HG03432 (cell line): ENCODE measurements around the gene ZNF547.
A peak's percentile ranks its signal among the peaks of the same experiment; 100 is the strongest.
"Not testable (repeated sequence)": the region's sequence is repeated elsewhere in the genome, so short reads cannot be mapped to it uniquely, and the experiment has no call there.

Source experiments
- ATAC-seq: cut with Tn5 transposase; IDR thresholded peaks from one replicate; pipeline ENCODE4 v1.9.1; 2021; ENCODE audit warnings: mild to moderate bottlenecking, moderate library complexity; ENCODE audit not compliant: unreplicated experiment

Gene ZNF547

DNA sequence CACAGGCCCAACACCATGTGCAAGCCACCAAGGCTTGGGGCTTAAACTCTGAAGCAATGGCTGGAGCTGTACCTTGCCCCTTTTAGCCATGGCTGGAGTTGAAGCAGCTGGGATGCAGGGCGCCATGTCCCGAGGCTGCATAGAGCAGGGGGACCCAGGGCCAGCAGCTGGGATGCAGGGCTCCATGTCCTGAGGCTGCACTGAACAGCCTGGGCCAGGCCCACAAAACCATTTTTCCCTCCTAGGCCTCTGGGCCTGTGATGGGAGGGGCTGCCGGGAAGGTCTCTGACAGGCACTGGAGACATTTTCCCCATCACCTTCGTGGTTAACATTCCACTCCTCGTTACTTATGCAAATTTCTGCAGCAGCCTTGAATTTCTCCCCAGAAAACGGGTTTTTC, 10.8 kb downstream of the ZNF547 start:
- ATAC-seq: no peak

DNA sequence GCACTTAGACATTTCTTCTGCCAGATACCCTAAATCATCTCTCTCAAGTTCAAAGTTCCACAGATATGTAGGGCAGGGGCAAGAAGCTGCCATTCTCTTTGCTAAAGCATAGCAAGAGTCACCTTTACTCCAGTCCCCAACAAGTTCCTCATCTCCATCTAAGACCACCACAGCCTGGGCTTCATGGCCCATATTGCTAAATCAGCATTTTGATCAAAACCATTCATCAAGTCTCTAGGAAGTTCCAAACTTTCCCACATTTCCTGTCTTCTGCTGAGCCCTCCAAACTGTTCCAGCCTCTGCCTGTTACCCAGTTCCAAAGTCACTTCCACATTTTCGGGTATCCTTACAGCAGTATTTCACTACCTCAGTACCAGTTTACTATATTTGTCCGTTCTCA, 11.3 kb downstream of the ZNF547 start:
- not testable (repeated sequence) for ATAC-seq

DNA sequence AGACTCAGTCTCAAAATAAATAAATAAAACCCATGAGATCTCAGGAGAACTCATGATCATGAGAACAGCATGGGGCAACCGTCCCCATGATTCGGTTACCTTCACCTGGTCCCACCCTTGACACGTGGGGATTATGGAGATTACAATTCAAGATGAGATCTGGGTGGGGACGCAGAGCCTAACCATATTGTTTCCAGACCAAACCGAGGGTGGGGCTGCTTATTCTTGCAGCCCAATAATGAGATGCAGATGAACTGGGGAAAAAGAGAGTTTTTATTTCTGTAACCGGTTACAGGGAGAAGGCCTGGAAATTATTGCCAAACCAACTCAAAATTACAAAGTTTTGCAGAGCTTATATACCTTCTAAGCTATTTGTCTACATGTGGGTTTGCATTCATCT, 12.8 kb downstream of the ZNF547 start:
- no peak for ATAC-seq

DNA sequence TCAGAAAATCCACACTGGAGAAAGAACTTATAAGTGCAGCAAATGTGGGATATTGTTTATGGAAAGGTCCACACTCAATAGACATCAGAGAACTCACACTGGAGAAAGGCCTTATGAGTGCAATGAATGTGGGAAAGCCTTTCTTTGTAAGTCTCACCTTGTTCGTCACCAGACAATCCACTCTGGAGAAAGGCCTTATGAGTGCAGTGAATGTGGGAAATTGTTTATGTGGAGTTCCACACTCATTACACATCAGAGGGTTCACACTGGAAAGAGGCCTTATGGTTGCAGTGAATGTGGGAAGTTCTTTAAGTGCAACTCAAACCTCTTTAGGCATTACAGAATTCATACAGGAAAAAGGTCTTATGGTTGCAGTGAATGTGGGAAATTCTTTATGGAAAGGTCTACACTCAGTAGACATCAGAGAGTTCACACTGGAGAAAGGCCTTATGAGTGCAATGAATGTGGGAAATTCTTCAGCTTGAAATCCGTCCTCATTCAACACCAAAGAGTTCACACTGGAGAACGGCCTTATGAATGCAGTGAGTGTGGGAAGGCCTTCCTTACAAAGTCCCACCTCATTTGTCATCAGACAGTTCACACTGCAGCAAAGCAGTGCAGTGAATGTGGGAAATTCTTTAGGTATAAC, 14.3 kb downstream of the ZNF547 start:
- ATAC-seq: no peak

DNA sequence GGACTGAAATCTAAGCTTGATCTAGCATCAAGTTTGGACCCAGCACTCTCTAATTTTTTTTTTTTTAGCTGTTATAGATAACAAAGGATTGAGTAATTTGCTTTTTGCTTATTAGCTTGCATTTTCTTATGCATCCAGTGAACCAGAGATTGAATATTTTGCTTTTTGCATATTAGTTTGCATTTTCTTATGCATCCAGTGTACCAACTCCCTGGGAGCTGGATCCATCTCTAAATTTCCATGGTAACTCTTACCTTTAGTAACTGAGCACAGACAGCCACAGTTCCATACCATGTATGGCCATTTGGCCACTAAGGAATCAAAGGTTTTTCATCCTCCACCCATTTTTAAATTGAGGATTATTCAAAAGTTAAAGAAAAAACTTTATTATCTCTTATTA, 17.6 kb downstream of the ZNF547 start:
- ATAC-seq: no peak

DNA sequence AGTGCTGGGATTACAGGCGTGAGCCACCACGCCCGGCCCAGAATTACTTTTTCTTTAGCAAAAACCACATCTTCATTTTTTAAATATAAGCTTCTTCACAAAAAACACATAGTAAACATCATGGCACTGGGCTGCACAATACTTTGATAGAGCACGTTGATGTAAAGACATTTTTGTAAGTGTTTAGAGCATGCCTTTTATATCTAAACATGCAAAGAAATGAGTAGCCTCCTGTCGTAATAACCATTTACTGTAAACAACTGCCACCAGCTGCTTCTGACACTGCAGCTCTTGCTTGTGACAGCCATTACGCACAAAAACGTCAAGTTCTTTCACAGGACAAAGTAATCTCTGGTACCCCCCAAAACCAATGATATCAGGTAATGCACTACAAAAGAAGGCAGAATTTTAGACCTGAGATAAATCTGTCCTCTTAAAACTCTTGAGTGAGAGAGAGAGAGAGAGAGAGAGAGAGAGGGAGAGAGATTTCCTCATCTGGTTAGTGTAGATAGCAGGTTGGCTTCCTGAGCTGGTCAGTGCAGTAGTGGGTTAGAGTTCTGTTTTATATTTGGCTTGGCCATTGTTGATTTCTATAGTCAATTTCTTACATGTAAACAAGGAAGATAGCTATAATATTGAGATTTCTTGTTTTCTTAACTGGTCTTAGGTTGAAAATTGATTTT, 19.6 kb downstream of the ZNF547 start:
- no peak for ATAC-seq

DNA sequence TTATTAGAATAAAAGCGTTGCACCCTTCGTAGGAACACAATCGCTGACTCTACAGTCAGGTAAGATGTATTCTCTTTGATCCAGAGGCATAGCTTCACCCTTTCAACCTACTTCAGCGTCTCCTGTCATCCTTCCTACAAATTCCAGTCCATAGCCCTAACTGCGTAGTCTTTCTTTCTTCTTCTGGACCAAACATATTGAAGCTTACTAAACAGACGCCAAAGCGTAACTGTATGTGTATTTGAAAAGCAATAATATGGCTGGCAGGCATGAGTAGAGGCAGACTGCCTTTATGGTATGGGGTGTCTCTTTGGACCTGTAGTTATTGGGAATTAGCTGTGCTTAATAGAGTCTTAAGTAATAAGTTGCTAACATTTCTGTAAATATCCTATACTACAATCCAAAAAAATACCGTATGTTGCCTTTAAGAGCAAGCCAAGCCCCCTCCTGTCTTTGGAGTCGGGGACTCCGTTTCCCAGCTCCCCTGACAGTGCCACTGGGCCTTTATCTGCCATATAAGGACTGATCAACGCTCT, 25.9 kb downstream of the ZNF547 start:
- ATAC-seq: no peak

DNA sequence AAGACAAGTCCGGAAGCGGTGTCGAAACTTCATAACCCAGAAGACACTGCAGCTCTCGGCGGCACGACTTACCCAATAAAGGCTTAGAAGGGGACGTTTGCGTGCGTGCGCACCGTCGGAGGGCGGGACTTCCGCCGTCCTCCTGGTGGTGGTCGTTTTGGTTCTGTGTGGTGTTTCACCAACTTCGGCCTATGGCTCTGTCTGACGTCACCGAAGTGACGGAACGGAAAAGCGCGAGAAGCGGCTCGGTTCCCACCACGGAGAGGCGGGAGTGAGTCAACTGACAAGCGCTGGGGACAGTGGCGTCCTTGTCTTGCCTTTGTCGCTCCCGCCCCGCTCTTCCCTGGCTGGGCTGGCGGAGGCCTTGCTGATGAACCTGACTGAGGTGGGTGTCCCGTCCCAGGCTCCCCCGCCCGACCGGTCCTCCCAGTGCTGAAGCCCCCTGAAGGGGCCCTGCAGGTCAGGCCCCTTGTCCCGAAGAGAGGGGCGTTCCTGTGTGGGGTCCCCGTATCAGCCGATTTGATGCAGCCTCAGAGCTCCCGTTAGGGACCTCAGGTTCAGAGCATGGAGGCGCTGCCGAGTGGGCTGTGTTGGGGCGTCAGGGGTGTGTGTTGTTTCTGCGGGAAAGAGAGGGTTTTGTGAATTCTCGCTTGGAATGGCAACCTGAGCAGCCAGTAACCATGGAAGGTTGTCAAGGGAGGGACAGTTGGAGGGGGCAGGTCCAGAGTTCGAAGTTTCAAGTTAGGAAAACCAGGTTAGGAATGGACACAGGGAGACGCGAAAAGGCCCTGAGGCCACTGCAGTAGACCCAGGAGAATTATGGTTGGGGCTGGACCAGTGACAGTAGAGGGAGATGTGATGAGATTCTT, 26.6 kb downstream of the ZNF547 start, which contains the start of gene ZNF548:
TSS of gene ZNF548 (plus strand) at position 125 of the 869 bp plus-strand sequence. CDS start at position 371, 246 bp downstream.
- ATAC-seq: peak; percentile 95

DNA sequence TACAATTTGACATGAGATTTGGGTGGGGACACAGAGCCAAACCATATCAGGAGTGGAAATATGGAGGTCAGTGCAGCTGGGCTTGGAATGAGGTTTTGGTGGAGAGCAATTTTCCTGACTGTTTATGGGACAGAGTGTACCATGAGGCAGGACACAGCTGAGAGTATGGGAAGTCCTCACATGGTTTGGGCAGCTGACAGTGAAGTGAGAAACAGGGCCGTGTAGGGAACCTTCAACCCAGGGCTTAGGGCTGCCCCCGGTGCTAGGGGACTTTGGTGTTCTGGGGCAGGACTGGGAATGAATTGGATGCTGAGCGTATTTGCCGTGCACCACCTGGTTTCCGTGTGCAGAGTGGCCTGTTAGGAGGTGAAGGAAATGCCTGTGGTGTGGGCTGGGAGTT, 32.4 kb downstream of the ZNF547 start:
- ATAC-seq: no peak

DNA sequence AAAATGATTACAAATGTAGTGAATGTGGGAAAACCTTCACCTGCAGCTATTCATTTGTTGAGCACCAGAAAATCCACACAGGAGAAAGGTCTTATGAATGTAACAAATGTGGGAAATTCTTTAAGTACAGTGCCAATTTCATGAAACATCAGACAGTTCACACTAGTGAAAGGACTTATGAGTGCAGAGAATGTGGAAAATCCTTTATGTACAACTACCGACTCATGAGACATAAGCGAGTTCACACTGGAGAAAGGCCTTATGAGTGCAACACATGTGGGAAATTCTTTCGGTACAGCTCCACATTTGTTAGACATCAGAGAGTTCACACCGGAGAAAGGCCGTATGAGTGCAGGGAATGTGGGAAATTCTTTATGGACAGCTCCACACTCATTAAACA, 35.5 kb downstream of the ZNF547 start:
- no peak for ATAC-seq

DNA sequence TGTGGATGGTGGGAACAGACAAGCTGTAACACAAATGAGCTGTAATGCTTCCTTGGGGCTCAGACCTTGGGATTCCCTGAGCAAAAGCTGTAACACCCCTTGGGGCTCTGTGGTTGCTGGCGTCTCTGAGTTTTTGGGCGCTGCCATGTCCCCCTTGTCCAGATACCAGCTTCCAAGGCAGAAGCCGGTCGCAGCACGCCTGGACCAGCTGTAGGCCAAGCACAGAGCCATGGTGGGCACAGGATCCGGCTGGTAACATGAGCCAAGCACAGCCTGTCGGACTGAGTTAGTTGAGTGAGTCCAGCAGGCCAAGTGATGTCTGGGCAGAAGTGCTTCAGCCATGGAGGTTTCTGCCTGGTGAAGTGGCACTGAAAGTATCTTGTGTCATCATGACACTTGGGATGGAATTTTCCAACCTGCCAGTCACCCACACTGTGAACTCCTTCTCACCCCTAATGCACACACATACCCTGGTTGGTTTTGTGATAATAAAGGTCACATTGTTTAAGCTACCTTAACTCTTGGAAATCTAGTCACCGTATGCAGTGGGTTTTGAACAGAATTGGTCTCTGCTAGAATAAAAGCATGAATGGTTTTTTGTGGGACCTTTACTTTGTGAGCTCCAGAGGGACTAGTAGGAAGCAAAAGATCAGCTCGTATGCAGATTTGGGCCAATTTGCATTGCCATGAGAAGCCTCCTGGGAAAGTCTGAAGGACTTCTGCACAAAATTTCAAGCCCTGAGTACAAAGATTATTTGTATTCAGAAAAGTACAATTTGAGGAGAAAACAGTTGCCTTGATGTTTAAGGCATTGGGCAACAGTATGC, 40.6 kb downstream of the ZNF547 start:
- ATAC-seq: no peak

DNA sequence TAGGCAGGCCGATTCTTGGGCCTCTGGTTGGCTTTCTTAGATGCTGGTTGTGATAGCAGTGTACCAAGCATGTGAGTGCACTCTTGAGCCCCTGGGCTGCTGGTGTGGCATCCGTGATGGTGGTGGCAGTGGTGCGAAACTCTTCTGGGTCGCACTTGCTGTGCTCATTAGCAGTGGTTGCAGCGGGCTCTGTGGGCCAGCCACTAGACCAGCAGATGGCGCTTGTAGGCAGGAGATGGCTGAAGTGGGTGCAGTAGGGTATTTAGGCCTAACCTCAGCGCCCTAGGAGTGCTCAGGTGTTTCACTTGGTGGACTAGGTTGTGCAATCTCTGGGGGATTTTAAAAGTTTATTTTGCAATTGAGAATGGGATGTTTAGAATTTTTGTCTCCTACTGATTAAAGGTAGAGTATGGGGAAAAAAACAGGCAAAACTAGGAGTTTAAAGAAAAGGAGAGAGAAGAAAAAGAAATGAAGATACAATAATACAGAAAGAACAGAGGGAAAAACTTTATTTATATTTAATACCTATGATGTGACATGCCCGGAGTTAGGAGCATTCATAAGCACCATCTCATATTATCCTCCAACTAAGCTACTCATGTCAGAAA, 43.3 kb downstream of the ZNF547 start:
- ATAC-seq: no peak

DNA sequence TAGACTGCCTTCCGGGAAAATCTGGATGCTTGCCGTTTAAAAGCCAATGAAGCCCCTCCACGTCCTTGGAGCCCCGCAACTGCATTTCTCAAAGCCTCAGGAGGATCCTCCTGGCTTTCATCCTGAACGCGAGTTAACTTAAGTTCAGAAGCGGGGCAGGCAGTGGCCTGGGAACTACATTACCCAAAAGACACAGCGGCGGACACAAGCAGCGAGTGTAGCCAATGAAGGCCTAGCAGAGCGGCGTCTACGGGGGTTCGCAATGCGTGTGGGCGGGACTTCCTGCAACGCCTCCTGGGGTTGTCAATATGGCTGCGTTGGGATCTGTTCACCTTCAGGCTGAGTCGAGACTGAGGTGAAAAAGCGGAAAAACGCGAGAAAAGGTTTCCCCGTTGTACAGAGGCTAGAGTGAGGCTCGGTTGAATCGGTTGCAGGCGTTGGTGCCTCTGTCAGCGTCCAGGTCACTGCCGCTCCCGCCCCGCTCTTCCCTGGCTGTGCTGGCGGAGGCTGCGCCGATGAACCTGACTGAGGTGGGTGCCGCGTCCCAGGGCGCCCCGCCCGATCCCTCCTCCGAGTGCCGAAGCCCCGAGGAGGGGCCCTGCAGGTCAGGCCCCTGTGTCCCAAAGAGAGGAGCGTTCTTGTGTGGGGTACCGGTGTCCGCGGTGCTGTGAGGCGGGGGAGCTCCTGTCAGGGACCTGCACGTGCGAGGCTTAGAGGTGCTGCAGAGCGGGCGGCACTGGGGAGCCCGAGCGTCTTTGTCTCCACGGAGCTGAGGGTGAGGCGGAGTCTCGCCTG, 47.7 kb downstream of the ZNF547 start, which contains the start of gene ZNF17:
TSS of gene ZNF17 (plus strand) at position 285 of the 795 bp plus-strand sequence. CDS start 2,455 bp downstream, outside the sequence.
- peak; percentile 97 for ATAC-seq

DNA sequence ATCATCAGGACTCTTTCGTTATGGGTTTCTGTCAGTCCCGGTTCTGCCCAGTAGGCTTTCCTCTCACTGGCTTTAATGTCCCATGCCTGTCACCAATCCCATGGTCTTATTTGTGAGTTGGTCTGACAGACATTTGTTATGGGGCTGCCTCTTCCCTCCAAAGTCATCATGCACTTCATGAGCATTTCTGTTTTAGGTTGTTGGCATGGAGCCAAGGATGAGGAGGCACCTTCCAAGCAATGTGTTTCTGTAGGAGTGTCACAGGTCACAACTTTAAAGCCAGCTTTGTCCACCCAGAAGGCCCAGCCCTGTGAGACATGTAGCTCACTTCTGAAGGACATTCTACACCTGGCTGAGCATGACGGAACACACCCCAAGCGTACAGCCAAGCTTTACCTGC, 56.1 kb downstream of the ZNF547 start:
- ATAC-seq: no peak

DNA sequence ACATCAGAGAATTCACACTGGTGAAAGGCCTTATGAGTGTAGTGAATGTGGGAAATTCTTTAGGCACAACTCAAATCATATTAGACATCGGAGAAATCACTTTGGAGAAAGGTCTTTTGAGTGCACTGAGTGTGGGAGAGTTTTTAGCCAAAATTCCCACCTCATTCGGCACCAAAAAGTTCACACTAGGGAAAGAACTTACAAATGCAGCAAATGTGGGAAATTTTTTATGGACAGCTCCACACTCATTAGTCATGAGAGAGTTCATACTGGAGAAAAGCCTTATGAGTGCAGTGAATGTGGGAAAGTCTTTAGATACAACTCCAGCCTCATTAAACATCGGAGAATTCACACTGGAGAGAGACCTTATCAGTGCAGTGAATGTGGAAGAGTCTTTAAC, 57.7 kb downstream of the ZNF547 start:
- ATAC-seq: no peak
